ENCODE data around the gene CDON.

The CDON gene

GRCh38 chr11:125910226-125910849 is 152.3 kb downstream of the CDON start:
- H3K4me3 ChIP-seq (ENCODE audit: insufficient read depth, low read depth, low read length): no peak overlapping the region
- H3K4me1 ChIP-seq (ENCODE audit: control insufficient read depth, insufficient read depth, low read length): no peaks in the 10 kb centered on the region
- peaks cover 6% of the 10 kb centered on the region for H3K27me3 ChIP-seq (ENCODE audit: control insufficient read depth, insufficient read depth, low read length, poor library complexity, severe bottlenecking)
- no peaks in the 10 kb centered on the region for H3K36me3 ChIP-seq (ENCODE audit: control insufficient read depth, insufficient read depth, low read length)
- no peaks in the 10 kb centered on the region for H3K9me3 ChIP-seq (ENCODE audit: control insufficient read depth, low read length)
- 93 to 95% methylated on average over 8 of the region's 8 CpGs for WGBS, 2 experiments
- H3K27ac ChIP-seq (ENCODE audit: insufficient read depth, low read depth, low read length, poor library complexity, severe bottlenecking): no peak overlapping the region
